ENCODE data around the gene SLC46A1. TPM values are rescaled to one million over a fixed set of nuclear protein-coding genes. Genes with fewer than 3 reads are reported as not detected.

Gene SLC46A1
- total and polyA plus RNA-seq, 11 donors, result 2.6 to 13.9 (median 4.6) TPM

GRCh38 chr17:28370744-28371103, 35.3 kb downstream of the SLC46A1 start:
- TF ChIP-seq POLR2A (IDR thresholded peaks at IDR 0.05) (no peak), CTCF (IDR thresholded peaks at IDR 0.05) (no peak)
- H3K27ac ChIP-seq, result peak overlapping the region; percentile 47 to 86 (median 78)
- intact Hi-C loops (cut with DNase I), result loop anchor here in 1 of 10 donors (10.0 kb wide), 1 partner anchor 56 kb away; the partner anchor contains the start of gene TMEM97
- ATAC-seq (no peak), DNase-seq (no peak)
- H3K4me1 ChIP-seq, result peaks cover 7 to 39% (median 25%) of the 10 kb centered on the region in 12 donors
- 79 to 87% (median 81%) methylated on average over 1 of the region's 1 CpG for WGBS, 4 donors
- no peaks in the 10 kb centered on the region for H3K27me3 ChIP-seq
- H3K36me3 ChIP-seq, result peaks cover 0 to 6% (median 0%) of the 10 kb centered on the region in 9 donors
- H3K4me3 ChIP-seq, result peak overlapping the region in 10 of 12 donors; percentile 47 to 85 (median 64)
- no peaks in the 10 kb centered on the region for H3K9me3 ChIP-seq

GRCh38 chr17:28370035-28370743, 35.8 kb downstream of the SLC46A1 start, which contains the start of gene VTN:
Gene VTN (minus strand): TSS chr17:28370307. CDS start chr17:28370203, 104 bp downstream.
- WGBS, 4 donors, result 29 to 33% (median 32%) methylated on average over 8 of the region's 8 CpGs
- peak within 1 kb of the TSS in 10 of 12 donors; percentile 47 to 85 (median 64) for H3K4me3 ChIP-seq
- H3K9me3 ChIP-seq, result no peaks in the 10 kb centered on the region
- no peak for TF ChIP-seq POLR2A (IDR thresholded peaks at IDR 0.05)
- TF ChIP-seq CTCF (IDR thresholded peaks at IDR 0.05), result no peak
- DNase-seq, result peak in 4 of 5 donors; percentile 66 to 87 (median 70)
- peak; percentile 50 to 70 (median 58) for ATAC-seq
- H3K36me3 ChIP-seq, result peaks cover 0 to 6% (median 0%) of the 10 kb centered on the region in 9 donors
- intact Hi-C loops (cut with DNase I), result loop anchor here in 1 of 10 donors (10.0 kb wide), 1 partner anchor 55 kb away; the partner anchor contains the start of gene TMEM97
- peaks cover 7 to 39% (median 25%) of the 10 kb centered on the region in 12 donors for H3K4me1 ChIP-seq
- no peaks in the 10 kb centered on the region for H3K27me3 ChIP-seq
- peak within 1 kb of the TSS; percentile 47 to 86 (median 78) for H3K27ac ChIP-seq

GRCh38 chr17:28369684-28370034, 36.4 kb downstream of the SLC46A1 start:
- peaks cover 0 to 11% (median 0%) of the 10 kb centered on the region in 9 donors for H3K36me3 ChIP-seq
- H3K4me1 ChIP-seq, result peaks cover 7 to 39% (median 25%) of the 10 kb centered on the region in 12 donors
- peak overlapping the region in 5 of 12 donors; percentile 6 to 28 (median 17) for H3K4me3 ChIP-seq
- ATAC-seq, result peak in 1 of 4 donors; percentile 1
- H3K9me3 ChIP-seq, result no peaks in the 10 kb centered on the region
- no peak for DNase-seq
- peak overlapping the region in 11 of 12 donors; percentile 62 to 86 (median 78) for H3K27ac ChIP-seq
- TF ChIP-seq CTCF (IDR thresholded peaks at IDR 0.05) (no peak), POLR2A (IDR thresholded peaks at IDR 0.05) (no peak)
- intact Hi-C loops (cut with DNase I), result loop anchor here in 1 of 10 donors (10.0 kb wide), 1 partner anchor 55 kb away; the partner anchor contains the start of gene TMEM97
- 61 to 72% (median 66%) methylated on average over 10 of the region's 10 CpGs for WGBS, 4 donors
- no peaks in the 10 kb centered on the region for H3K27me3 ChIP-seq

Data from heart left ventricle (tissue), 16 donors.